Prostate gland (tissue), 2 donors: ENCODE data around the gene PAPPA2.

Experiments
- POLR2AphosphoS5 ChIP-seq: sonication (generic); formaldehyde crosslinking; IDR thresholded peaks from one replicate; pipeline ENCODE4 v1.6.1; 2017; ENCODE audit warnings: antibody characterized with exemption
- TF ChIP-seq, protein P1 (sequence below), 4 experiments: fragments of 200-600 bp in 2 of 4; fragments of 450-650 bp in 2 of 4; sonication (generic) in 2 of 4; IDR thresholded peaks; 1 replicate in 3 of 4; 2 replicates in 1 of 4; pipeline ENCODE4 v1.5.1; 2016 to 2019; ENCODE audit warnings: antibody characterized with exemption in 4 of 4, mild to moderate bottlenecking in 2 of 4, moderate library complexity in 2 of 4

DNA sequence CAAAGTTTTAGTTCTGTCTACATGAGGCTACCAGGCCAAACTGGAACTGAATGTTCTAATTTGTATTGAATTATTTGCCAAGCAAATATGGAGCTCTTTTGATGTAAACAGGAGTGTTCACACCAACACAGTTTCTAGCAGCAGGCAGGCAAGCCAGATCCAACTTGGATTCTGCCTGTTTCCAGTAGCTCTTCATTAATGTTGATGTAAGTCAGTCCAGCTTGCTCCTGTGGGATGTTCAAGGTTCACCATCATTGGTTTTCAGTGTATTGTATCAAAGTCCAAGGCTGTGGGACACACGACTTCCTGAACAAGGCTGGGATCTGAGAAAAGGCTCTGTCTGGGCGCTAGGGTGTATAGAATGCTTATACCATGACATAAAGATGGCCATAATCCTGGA is 68.1 kb downstream of the PAPPA2 start:
- TF ChIP-seq, protein P1, sequence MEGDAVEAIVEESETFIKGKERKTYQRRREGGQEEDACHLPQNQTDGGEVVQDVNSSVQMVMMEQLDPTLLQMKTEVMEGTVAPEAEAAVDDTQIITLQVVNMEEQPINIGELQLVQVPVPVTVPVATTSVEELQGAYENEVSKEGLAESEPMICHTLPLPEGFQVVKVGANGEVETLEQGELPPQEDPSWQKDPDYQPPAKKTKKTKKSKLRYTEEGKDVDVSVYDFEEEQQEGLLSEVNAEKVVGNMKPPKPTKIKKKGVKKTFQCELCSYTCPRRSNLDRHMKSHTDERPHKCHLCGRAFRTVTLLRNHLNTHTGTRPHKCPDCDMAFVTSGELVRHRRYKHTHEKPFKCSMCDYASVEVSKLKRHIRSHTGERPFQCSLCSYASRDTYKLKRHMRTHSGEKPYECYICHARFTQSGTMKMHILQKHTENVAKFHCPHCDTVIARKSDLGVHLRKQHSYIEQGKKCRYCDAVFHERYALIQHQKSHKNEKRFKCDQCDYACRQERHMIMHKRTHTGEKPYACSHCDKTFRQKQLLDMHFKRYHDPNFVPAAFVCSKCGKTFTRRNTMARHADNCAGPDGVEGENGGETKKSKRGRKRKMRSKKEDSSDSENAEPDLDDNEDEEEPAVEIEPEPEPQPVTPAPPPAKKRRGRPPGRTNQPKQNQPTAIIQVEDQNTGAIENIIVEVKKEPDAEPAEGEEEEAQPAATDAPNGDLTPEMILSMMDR (IDR thresholded peaks at IDR 0.05): no peak
- peak; percentile 77 for TF ChIP-seq POLR2AphosphoS5
